ENCODE measurements around the gene ZNF142. TPM values are rescaled to one million over a fixed set of nuclear protein-coding genes. Genes with fewer than 3 reads are reported as not detected.

Gene ZNF142
- total and polyA plus RNA-seq, 2 of the 8 experiments (the other 6 are each of a cell fraction or from before 2014, with no cell fraction given) = 9.4 to 32.5 TPM

DNA sequence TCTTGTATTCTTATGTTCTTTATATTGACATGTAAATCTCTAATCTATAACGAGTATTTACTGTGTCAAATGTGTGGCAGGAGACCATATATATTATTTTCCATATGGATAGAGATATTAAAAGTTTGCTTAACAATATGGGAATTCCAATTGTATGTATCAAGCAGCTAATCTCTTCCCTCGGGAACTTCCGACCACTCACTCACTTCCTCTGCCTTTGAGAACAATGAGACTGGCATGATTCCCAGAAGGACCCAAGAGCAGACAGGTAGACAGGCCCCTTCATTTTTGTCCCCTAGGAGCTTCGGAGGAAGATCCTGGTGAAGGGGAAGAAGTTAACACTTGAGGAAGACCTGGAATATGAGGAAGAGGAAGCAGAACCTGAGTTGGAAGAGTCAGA, 27.6 kb downstream of the ZNF142 start (continued):
- TF ChIP-seq, protein P1, sequence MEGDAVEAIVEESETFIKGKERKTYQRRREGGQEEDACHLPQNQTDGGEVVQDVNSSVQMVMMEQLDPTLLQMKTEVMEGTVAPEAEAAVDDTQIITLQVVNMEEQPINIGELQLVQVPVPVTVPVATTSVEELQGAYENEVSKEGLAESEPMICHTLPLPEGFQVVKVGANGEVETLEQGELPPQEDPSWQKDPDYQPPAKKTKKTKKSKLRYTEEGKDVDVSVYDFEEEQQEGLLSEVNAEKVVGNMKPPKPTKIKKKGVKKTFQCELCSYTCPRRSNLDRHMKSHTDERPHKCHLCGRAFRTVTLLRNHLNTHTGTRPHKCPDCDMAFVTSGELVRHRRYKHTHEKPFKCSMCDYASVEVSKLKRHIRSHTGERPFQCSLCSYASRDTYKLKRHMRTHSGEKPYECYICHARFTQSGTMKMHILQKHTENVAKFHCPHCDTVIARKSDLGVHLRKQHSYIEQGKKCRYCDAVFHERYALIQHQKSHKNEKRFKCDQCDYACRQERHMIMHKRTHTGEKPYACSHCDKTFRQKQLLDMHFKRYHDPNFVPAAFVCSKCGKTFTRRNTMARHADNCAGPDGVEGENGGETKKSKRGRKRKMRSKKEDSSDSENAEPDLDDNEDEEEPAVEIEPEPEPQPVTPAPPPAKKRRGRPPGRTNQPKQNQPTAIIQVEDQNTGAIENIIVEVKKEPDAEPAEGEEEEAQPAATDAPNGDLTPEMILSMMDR (IDR thresholded peaks at IDR 0.05; ENCODE audit: control extremely low read depth in 1 of 3, insufficient read depth in 1 of 3, low read depth in 1 of 3, low read length in 3 of 3) = no peak
- TF ChIP-seq MAFK (IDR thresholded peaks at IDR 0.05; ENCODE audit: low read depth, low read length) = no peak
- no peak for TF ChIP-seq HDAC6 (IDR thresholded peaks at IDR 0.05; ENCODE audit: low read depth, low read length)

Data from H1 (cell line).